ENCODE data around the gene CTNNA2.
"Not testable (repeated sequence)": the region's sequence is repeated elsewhere in the genome, so short reads cannot be mapped to it uniquely, and the experiment has no call there.

CTNNA2 gene

DNA sequence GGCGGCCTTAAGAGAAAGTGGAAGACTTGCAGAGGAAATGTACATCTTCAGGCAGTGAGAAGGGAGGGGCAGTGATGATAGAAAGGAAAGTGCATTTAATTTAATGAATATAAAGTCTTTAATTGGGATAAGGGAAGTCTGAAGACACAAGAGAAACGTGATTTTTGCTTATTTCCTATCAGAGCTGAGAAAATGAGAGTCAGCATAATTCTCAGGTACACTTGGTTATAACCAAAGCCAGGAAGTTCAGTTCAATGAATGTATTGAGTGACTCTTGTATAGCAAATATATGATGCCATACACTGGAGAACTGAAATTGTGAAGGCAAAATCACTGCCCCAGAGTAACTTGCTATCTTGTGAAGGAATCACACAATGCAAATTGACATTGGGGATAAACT, 535.4 kb downstream of the CTNNA2 start:
- DNase-seq, result no peak

DNA sequence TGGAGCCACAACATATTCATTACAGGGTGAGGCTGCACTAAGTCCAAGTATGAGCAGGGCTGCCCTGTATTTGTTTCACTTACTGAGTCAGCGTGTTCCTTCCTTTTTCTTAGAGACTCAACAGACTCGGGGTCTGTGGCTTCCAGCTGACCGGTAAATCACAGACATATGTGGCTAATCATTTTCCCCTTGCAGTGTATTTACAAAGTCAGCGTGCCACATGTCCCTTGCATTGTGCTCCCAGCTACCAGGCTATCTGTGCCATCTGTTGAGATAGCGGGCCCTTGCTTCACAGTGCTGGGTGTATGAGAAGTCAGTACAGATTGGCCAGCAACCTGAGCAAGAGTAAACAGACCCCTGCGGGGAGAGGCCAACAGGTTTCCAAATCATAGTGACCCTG, 537.4 kb downstream of the CTNNA2 start:
- DNase-seq, result no peak

DNA sequence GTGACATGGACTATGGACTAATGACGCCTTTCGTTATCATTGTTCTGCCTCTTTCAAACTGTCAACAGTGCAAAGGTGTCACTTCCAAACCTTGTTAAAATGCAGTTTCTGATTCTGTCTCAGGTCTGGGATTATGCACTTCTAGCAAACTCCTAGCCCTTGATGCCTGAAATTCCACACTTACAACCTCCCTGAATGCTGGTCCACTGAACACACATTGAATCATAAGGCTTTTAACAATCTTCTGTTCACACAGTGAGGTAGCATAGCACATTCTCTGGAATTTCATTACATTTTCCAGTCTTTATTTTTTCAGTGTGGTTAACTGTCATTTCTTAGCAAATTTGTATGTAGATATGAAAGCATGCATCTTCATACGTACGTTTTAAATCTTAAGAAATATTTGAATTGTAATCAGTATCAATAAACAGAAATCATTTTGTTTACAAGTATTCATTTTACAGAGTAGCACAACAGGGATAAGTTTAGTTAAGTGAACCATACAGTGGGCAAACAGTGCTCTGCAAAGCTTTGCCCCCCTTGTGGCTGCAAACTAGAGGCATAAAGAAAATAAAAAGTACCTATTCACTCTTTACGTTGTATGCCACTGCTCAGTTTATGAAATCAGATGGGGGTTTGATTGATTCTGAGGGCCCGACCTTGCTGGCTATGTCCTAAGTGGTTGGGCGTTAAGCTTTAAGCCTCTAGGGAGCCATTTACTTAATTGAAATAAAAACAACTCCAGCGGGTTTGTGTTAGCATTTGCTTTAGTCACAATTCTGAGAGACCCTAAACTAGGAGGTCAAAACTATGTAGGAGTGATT, 540.9 kb downstream of the CTNNA2 start:
- no peak for DNase-seq

DNA sequence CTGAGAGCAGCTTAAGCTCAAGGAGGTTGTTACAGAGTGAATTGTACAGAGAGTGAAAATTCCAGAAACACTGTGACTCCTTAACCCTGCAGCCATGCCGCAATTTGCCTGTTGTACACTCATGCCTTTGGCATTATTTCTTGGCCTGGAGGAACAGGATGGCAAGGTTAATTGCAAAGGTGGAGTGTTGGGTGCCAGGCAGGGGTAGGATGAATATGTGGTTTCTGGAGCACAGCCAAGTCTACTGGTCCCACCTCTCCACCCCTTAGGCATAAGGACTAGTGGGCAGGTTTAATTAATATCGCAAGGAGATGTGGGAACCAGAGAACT, 541.5 kb downstream of the CTNNA2 start:
- DNase-seq, result no peak

DNA sequence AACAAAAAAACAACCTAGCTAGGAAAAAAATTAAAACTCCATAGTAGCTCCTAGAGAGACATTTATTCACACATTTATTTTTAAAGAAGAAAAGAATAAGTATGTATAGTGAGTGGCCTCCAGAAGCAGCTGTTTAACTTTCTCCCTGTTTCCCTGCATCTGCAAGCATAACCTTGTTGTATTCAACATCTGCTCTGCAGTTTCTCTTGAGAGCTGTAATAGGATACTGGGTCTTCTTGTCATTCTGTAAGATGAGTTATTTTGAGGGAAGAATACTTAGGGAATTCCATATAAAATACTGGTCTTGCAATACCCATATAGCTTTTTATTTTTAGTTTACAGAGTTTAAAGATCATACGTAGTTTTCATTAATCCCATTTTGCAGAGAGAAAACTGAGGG, 545.1 kb downstream of the CTNNA2 start:
- no peak for DNase-seq

DNA sequence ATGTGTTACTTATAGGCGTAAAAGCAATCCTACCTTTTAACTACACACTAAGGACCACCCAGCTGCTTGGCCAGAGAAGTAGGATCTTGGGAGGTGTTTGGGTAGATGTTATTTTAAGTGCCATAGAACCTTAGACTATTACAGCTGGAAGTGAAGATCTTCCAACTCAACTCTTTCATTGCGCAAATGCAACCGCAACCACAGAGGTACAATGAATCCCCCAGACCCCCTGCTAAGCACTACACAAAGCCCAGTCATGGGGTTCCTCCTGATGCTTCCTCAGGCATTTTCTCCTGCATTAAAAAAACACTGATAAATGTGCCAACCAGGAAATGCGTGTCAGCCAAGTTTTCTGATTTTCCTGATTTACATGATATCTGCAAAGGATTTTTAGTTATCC, 545.7 kb downstream of the CTNNA2 start:
- DNase-seq, result no peak

DNA sequence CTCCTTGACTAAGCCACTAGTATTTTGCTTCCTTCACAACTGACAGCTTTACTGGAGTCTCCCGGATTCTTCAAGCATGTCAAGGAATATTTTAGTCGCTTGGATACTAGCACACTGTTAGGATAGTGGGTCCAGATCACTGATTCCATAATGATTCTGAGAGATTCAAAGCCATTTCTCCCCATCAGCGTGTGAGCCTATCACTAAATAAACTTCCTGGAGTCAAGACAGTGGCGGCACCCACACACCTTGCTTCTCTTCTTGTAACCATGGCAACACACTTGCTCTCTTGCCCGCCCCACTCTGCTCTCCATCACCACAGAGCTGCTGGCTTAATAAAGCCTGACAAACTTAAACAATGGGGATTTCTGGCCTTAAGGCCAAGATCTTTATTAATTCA, 546.6 kb downstream of the CTNNA2 start:
- no peak for DNase-seq

DNA sequence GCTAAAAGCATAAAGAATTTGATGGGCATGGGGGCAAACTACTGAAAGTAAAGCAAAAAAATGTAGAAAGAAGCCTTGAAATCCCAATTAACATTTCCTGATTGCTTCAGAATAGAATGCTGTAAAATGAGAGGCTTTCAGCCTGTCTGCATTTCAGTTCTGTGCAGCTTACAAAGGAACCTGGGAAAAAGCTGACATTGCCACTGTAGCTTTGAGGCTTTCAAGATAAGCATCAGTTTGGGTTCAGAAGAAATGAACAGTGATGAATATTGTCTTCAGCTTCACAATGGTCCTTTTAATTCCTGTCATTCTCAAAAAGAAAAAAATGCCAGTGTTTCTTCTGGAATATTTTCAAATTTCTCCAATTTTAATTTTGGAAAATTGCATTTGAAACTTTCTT, 549.0 kb downstream of the CTNNA2 start:
- DNase-seq, result no peak

DNA sequence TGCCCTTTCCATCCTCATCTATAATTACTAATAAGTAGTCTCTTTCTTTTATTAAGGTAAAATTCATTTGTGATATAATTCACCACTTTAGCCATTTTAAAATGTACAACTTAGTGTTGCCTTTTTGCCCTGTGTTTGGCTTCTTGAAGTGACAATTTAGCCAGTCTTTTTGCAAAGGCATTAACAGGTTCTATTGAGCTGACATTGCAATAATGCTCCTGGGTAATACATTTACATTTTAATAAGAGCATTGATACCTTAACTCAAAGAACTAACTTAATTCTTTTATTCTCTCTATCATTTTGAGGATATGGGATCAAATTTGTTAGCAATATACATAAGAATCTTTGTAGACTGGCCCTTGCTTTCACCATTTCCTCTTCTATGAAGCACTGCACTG, 549.4 kb downstream of the CTNNA2 start:
- no peak for DNase-seq

DNA sequence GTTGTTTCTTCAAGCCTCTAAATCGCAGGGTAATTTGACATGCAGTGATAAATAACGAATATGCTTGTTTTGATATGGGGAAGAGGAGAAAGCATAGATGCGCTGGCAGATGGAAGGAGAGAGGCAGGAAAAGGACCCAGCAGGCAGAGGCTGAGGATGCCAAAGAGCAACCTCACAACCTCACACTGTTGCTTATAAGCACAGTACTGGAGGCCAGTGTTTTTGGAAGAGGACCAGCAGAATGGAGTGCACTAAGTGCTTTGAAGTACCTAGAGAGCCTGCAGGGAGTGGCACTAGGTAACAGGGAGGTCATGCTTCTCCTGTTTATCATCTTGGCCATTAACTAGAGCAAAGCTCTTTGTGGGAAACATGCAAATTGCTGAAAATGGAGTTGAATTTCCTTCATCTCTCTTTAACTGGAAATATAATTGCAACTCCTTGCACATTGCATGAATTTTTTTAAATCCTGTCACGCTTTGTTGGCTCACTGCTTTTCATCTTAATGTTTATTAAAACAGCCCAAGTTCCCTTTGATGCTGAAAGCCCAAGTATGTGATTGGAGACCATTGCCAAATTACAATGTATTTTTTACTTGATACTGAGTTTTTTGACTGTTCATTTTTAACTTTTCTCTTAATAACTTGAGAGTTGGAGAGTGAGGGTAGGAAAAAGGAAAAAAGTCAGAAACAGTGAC, 555.3 kb downstream of the CTNNA2 start:
- no peak for DNase-seq

DNA sequence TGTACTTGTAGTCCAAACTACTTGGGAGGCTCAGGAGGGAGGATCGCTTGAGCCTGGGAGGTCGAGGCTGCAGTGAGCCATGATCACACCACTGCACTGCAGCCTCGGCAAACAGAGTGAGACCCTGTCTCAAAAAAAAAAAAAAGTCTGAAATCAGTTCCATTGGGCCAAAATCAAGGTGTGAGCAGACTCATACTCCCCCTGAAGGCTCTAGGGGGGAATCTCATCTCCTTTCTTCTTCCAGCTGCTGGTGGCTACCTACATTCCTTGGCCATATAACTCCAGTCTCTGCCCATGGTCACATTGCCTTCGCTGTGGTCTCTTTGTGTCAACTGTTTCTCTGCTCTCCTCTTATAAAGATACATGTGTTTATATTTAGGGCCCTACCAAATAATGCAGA, 557.7 kb downstream of the CTNNA2 start:
- no peak for DNase-seq

DNA sequence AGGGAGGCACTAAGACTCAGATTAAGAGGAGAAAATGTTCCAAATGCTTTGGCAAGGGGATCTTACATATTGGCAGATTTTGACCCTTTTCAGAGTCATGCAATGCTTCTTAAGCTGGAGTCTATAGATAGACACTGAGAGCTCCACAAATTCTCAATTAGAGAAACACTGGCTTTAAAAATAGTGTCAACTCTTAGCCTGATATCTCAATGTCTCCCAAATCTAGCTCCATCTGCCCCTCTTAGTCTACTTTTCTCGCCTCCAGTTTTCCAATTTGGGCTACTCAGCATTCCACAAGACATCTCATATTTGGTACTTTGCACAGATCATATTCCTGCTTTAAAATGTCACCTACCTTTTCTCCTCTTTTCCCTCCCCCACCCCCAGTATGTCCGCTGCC, 559.1 kb downstream of the CTNNA2 start:
- no peak for DNase-seq

DNA sequence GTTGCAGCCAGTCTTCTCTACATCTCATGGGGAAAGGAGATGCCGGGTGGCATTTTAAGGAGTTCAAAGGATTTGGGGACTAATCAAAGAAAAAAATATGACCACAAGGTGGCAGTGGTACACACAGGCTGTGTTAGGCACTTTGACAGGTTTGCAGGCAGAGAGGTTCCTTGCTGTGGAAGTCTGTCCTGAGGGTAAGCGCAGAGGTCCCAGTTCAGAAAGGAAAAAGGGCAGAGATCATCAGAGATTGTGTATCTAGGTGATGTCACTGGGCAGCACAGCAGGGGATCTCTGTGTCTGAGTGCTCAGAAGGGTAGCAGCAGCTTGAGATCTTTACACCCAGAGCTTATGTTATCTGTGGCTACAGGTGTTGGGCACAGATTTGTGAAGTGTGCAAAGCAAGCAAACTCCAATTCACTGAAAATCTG, 560.3 kb downstream of the CTNNA2 start:
- DNase-seq, result peak; percentile 8 to 52

DNA sequence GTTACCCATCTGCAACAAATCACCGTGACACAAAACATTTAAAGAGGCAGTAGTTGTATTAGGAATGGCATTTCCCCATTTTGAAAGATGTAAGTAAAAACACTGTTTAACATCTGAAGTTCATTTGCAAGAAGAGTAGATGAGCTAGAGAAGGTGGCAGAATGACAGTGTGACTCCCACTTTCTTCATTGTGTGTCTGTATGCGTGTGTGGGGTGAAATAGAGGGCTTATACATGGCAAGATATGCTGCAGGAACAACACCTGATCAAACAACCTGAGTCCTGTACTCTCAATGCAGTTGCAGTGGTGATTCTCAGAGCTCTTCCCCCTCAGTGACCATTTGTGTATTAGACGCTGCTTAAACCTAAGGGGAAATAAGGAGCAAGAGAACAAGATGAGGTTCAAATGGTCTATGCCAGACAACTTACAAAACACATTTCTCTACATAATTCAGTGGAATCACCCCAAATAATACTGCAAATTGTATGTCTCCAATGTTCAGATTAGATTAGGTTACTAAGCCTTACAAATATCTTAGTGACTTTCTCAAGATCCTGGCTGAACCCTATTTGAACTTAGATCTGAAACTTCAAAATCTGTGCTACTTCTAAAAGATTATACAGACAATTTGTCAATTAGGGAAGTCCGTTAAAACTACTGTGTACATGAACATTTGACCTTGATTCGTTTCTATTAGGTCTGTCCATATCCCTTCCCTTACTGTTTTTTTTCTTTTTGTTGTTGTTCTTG, 561.6 kb downstream of the CTNNA2 start:
- no peak for DNase-seq

DNA sequence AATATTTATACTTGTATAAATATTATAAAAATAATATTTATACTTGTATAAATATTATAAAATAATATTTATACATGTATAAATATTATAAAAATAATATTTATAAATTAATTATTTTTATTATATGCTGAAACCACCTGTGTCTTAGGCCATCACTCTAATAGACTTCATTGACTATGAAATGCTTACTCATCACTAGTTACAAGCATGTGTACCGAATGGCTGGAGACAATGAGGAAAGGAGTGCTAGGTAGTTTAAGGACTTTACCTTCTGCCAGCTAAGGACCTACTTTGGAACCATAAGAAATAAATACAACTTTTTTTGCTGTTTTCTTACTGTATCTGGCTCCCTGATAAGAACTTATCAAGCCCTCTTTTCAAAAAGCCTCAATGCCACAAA, 562.9 kb downstream of the CTNNA2 start:
- no peak for DNase-seq

DNA sequence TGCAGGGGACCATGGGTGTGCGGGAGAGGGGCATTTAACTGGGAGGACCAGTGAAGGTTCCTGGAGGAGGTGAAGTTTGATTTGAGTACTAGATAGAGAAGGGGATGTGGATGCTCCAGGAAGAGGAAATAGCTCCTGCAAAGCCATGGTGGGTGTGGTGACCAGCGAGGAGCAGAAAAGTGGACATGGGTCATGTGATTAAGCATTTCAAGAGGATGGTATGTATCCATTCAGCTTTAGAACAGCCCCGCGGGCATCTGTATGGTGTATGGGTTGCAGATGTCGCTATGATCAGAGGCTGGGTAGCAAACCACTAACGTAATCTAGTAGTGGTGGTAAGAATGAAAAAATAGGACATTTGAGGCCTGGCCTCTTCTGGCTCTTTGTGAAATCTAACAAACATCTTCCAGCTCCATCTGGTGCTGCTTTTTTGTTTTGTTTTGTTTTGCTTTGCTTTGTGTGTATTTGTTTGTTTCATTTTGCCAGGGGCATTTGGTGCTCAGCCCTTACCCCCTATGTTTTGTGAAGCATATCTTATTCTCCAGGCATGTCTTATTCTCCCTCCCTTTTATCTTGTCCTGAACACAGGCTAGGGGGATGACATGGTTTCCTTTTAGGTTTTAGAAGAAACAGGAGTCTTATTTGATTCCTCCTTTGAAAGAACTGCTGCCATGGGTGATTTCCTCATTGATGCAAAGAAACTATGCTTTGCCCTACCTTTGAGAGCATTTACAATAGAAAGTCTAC, 565.6 kb downstream of the CTNNA2 start:
- DNase-seq, result no peak

DNA sequence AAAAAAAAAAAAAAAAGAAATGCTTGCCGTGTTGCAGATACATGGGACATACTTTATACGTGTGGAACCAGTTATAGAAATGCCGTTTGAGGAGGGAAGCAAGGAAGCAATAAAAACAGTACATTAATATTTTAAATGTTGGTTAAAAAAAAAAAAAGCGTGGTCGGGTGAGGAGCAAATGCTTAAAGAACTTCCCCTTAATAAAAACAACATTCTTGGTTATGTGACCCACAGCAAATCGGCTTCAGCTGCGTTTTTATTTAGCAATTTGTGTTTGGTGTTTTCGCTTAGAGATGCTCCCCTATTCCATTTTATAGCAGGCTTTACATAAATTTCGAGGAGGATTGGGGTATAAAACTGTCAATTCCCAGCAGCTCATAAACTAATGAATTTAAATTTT, 568.1 kb downstream of the CTNNA2 start:
- DNase-seq, result no peak

DNA sequence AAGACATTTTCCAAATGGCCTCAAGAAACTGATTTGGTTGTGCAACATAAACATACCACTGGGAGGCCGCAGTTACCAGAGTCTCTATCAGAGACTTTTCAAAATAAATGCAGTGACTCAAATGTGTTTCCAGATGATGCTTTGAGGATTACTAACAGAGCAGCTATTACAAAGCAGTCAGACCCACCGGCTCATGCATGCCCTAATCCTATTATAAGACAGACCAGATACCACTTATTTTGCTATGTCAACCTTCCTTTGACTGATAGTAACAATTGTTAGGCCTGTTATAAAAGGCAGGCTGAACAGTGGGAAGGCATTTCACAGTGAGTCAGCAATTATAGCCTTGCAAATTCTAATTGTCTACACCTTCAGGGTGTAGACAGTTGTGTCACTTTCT, 574.0 kb downstream of the CTNNA2 start:
- no peak for DNase-seq

DNA sequence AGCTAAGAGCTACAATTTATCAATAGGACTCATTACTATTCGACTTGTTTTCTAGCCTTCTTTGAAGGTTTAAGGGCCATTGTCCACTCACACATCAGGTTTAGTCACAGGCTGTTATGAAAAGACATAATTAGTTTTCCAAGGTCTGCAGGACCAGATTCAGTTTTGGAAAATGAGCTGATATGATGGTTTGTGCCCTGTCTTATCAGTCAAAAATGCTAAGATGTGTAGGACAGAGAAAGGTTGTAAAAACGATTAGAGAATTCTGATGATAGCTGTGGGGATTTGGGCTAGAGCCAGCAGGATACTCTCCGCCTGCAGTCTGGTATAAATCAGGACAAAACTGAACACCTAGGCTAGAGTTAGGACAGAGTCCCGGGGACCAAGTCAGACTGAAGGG, 578.4 kb downstream of the CTNNA2 start:
- DNase-seq, result no peak

DNA sequence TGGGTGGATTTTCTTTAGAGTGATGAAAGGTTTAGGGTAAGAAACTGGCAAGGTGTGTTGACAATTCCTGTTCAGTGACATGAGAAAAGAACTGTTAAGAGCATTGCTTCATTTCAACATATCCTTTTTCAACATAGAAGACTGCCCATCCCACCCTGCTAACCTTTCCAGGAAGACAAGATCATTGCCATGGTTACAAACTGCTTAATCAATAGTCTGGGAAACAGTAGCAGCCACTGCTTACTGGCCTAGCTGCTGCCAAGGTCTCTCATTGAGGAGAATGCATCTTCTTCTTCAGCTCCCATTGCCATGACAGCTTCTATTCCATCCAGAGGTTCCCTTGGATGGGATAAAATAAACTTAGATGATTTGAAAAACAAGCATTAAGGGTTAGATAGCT, 579.6 kb downstream of the CTNNA2 start:
- DNase-seq, result no peak

DNA sequence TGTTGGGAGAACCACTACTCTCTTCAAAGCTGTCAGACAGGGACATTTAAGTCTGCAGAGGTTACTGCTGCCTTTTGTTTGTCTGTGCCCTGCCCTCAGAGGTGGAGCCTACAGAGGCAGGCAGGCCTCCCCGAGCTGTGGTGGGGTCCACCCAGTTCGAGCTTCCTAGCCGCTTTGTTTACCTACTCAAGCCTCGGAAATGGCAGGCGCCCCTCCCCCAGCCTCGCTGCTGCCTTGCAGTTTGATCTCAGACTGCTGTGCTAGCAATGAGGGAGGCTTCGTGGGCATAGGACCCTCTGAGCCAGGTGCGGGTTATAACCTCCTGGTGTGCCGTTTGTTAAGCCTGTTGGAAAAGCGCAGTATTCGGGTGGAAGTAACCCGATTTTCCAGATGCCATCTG, 585.7 kb downstream of the CTNNA2 start:
- DNase-seq, result not testable (repeated sequence)

DNA sequence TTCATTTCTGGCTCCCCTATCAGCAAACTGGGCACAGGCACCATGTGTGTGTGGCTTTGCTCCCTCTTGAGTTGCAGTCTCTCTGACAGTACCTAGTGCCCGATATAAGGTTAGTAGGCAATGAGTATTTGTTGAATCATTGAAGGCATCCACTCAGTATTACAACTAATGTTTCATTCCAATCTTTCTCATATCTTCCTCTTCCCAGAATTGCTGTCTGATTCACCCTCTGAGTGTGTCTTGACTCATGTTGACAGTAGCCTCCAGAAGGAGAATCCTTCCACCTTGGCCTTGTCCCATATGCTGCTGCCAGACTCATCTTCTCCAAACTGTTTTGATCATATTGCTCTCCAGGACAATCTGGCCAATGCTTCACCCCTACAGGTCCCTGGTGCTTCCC, 589.2 kb downstream of the CTNNA2 start:
- DNase-seq, result no peak

DNA sequence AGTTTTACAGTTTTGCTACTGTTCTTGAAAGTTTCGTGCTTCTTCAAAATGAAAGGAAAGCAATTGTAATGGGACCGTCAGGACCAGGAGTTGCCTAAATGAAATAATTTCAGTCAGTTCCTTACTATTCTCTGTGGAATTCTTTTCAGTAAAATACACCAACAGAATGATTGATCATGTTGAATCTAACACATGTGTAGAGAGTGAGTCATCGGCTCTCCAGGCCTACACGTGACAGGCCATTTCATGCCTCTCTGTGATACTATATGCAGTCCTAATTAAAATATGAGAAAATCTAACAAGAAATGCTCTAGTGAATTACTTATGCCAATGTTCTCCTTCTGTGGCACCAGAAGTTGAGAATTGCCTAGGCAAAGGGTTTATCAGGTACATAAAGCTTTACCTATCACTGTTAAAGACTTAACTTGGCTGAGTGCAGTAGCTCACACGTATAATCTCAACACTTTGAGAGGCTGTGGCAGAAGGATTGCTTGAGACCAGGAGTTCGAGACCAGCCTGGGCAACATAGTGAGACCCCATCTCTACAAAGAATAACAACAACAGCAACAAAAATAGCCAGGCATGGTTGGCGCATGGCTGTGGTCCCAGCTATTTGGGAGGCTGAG, 592.3 kb downstream of the CTNNA2 start:
- DNase-seq, result no peak
